GM20000 (cell line): Measurements from ENCODE around the gene ZNF268.

Source experiments
- DNase-seq: peaks from one replicate; pipeline ENCODE4 v3.0.0; 2012; ENCODE audit warnings: low spot score
- TF ChIP-seq, protein P1 (sequence below): IDR thresholded peaks from 2 replicates; pipeline ENCODE4 v1.5.1; 2012; ENCODE audit warnings: mild to moderate bottlenecking, control low read depth; ENCODE audit errors: extremely low read depth, missing control alignments

The ZNF268 gene

DNA sequence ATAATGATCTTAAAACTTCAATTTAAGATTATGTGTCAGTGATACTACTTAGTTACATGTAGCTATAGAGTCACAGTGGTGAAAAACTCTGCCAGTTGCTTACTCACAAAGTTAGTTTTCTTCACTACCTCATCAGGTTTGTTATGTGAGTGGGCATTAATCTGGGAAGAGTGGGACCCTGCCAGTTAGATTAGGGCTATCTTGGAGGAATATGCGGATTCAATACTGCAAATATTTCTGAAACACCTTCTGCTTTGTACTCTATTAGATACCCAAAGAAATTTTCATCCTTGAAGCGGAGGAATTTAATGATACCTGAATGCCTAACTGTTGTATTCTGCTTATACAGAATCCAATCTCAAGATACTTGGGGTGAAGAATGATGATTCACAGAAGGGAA is 25.1 kb downstream of the ZNF268 start:
- TF ChIP-seq, protein P1, sequence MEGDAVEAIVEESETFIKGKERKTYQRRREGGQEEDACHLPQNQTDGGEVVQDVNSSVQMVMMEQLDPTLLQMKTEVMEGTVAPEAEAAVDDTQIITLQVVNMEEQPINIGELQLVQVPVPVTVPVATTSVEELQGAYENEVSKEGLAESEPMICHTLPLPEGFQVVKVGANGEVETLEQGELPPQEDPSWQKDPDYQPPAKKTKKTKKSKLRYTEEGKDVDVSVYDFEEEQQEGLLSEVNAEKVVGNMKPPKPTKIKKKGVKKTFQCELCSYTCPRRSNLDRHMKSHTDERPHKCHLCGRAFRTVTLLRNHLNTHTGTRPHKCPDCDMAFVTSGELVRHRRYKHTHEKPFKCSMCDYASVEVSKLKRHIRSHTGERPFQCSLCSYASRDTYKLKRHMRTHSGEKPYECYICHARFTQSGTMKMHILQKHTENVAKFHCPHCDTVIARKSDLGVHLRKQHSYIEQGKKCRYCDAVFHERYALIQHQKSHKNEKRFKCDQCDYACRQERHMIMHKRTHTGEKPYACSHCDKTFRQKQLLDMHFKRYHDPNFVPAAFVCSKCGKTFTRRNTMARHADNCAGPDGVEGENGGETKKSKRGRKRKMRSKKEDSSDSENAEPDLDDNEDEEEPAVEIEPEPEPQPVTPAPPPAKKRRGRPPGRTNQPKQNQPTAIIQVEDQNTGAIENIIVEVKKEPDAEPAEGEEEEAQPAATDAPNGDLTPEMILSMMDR: no peak
- no peak for DNase-seq

DNA sequence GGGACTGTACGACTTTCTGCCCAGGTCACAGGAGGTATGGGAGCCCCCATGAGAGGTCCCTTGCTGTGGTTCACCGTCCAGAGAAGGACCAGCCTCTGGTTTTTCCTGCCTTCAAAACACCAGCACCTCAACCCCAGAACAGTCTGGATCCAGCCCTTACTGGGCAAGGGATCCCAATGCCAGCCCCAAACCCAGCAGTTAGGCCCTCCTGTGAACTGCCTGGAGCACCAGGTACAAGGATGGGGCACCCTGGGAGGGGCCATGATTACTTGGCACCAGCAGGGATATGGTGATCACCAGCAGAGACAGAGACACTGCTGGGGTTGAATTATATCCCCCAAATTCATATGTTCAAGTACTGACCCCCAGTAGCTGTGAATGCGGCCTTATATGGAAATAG is 34.4 kb downstream of the ZNF268 start:
- TF ChIP-seq, protein P1: no peak

DNA sequence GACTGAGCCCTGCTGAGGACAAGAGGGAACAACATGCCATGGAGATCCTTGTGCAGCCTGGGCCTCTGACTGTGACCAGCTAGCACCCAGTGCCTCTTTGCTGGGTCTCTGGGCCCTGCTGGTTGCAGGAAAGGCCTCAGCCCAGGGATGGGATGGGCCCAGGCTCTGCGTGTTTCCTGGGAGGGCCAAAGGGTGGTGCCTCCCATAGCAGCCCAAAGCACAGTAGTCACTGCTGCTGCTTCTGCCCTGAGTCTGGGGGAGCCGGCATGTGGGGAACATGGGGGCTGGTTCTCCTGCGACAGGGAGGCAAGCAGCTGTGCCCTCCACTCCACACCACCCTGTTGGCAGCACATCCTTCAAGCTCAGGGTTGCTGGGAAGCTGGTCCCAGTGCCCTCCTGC is 35.9 kb downstream of the ZNF268 start:
- DNase-seq: no peak
- TF ChIP-seq, protein P1: no peak

More for the DNA sequence above, 34.4 kb downstream of the ZNF268 start:
- DNase-seq: no peak

DNA sequence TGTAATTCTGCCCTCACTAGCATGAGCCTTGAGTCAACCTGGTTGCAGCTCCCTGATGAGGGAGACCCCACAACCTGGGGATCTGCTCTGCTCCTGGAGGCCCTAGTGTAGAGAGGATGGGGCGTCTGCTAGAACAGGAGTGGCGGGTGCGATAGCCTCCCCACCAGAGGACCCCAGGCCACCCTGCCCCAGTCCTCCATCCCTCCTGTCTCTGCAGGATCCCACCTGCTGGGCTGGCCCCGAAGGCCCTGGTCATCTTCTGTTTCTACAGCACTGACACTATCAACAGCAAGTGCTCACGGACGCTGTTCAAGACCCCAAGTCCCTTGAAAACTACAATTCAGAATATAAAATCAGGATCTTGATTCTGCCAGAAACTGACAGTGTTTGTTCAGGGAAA is 39.2 kb downstream of the ZNF268 start:
- TF ChIP-seq, protein P1: no peak
- DNase-seq: no peak

DNA sequence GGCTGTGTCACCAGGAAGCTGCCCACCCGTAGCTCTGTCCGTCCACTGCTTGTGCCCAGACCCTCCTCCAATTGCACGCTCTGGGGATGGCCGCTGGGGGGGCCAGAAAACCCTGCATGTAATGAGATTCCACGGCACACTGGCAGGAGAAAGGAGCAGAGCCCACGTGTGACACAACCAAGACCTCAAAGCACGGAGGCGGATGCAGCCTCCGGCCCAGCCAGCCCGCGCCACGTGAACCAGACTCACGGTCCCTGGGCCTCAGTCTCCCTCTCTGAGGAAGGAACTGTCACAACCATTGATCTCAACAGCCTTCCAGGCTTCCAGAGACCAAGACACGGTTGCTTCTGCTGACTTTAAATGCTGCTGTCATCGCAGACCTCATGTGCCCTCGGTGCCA is 39.9 kb downstream of the ZNF268 start:
- no peak for DNase-seq
- TF ChIP-seq, protein P1: no peak

DNA sequence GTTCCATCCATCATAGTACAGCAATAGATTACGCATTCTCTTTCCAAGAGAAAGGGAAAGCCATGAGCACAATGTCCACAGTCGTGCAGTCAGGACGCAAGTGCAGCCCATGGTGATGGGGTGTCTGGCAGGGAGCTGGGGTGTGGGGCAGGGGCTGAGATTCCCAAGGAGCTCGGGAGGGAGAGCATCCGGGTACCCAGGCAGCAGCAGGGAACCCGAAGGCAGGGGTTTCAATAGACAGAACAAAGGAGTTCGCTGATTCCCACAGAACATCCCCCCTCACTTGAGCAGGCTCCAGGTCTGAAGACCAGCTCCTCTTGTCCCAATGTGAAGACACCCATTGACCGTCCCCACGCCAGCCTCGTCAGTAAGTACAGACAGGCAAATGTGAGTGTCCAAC is 40.9 kb downstream of the ZNF268 start:
- DNase-seq: no peak
- TF ChIP-seq, protein P1: no peak

DNA sequence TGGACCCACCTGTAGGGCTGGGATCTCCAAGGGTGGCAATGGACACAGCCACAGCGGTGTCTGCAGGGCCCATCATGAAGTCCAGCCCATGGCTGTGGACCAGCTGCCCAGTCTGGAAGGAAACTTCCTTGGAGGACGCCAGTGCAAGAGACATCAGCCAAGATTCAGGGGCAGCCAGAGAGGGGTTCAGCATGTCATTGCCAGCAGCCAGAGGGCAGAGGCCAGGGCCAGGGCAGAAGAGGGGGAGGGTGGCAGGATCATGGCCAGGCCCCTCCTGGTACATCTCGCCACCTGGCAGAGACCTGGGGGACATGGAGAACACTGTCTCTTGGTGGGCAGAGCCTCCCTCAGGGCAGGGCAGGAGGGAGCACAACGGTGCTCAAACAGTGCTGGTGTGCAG is 44.2 kb downstream of the ZNF268 start:
- TF ChIP-seq, protein P1: no peak
- DNase-seq: no peak
